Esophagus muscularis mucosa (tissue), 4 donors: Measurements from ENCODE around the gene PHLDA3. TPM values are rescaled to one million over a fixed set of nuclear protein-coding genes. Genes with fewer than 3 reads are reported as not detected.
A peak's percentile ranks its signal among the peaks of the same experiment; 100 is the strongest.

Source experiments
- DNase-seq: peaks from one replicate; pipeline ENCODE4 v3.0.0-alpha.2; 2017; ENCODE audit errors: extremely low spot score
- H3K27ac ChIP-seq, 4 donors: fragments of 200-600 bp; sonication (generic); replicated peaks in 1 of 4; 1 replicate in 3 of 4; 2 replicates in 1 of 4; pipeline ENCODE4 v1.5.1; 2016 to 2019; ENCODE audit warnings: mild to moderate bottlenecking in 1 of 4
- H3K27me3 ChIP-seq, 4 donors: fragments of 200-600 bp; sonication (generic); one replicate each; pipeline versions ENCODE4 v1.5.1 to v1.6.0; 2016 to 2019
- H3K36me3 ChIP-seq, 4 donors: fragments of 200-600 bp; sonication (generic); one replicate each; pipeline ENCODE4 v1.5.1; 2016 to 2019
- H3K4me1 ChIP-seq, 4 donors: fragments of 200-600 bp; sonication (generic); one replicate each; pipeline ENCODE4 v1.5.1; 2016 to 2019
- H3K4me3 ChIP-seq, 4 donors: fragments of 200-600 bp; sonication (generic); 1 replicate in 2 of 4; 2 replicates in 2 of 4; pipeline ENCODE4 v1.5.1; 2016 to 2019; ENCODE audit warnings: mild to moderate bottlenecking in 4 of 4, moderate library complexity in 1 of 4
- H3K9me3 ChIP-seq, 4 donors: fragments of 200-600 bp; sonication (generic); 1 replicate in 3 of 4; 2 replicates in 1 of 4; pipeline ENCODE4 v1.5.1; 2016 to 2019
- EP300 ChIP-seq: sonication (generic); formaldehyde crosslinking; IDR thresholded peaks from one replicate; pipeline ENCODE4 v1.6.1; 2017; ENCODE audit warnings: antibody characterized with exemption
- POLR2A ChIP-seq: fragments of 450-650 bp; IDR thresholded peaks from one replicate; pipeline ENCODE4 v1.6.1; 2017; ENCODE audit warnings: antibody characterized with exemption, moderate library complexity, mild to moderate bottlenecking, low read depth
- POLR2AphosphoS5 ChIP-seq, 2 donors: sonication (generic); formaldehyde crosslinking; IDR thresholded peaks; one replicate each; pipeline ENCODE4 v1.6.1; 2017; ENCODE audit warnings: antibody characterized with exemption in 2 of 2
- WGBS: methylation state at CpG from one replicate; pipeline ENCODE4 v1.1.5; 2018; 5-methylcytosine and 5-hydroxymethylcytosine counted together
- intact Hi-C: fragments of 100-400 bp; cut with DNase I; formaldehyde crosslinking; loops from one replicate; pipeline ENCODE4 v1.15.1; 2023
- total RNA-seq, 4 donors: library from RNA; depleted of rRNA; stranded (reverse); fragments of >200 nt; gene quantifications; one replicate each; pipeline versions ENCODE4 v1.1.0 to v1.2.1, GENCODE V29; 2016
- TF ChIP-seq, protein P1 (sequence below), 3 experiments: fragments of 200-600 bp in 2 of 3; fragments of 450-650 bp in 1 of 3; sonication (generic) in 2 of 3; IDR thresholded peaks; one replicate each; pipeline ENCODE4 v1.5.1; 2017 to 2019; ENCODE audit warnings: antibody characterized with exemption in 3 of 3, mild to moderate bottlenecking in 2 of 3, moderate library complexity in 1 of 3

The PHLDA3 gene
- total RNA-seq, 4 donors from 2014 or later, result 63.5 to 158 (median 106) TPM

DNA sequence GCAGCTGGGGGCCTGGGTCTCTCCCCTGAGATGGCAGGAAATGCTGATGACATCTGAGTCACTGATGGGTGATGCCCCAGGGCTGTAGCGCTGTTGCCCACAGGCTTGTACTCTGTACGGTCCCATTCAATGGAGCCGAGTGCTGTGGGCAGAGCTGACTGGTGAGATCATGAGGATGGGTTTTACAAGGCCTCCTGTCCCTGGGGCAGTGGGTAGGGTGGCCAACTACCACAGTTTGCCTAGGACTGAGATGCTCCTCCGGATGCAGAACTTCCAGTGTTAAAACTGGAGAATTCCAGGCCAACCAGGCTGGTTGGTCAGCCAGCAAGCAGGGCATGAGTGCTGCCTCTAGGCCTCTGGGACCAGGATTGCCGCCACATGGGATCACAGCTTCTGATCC, 9.2 kb downstream of the PHLDA3 start:
- peak overlapping the region in 1 of 4 donors; percentile 95 for H3K27ac ChIP-seq
- no peaks in the 10 kb centered on the region for H3K27me3 ChIP-seq
- 100% methylated on average over 1 of the region's 5 CpGs for WGBS
- TF ChIP-seq, protein P1, sequence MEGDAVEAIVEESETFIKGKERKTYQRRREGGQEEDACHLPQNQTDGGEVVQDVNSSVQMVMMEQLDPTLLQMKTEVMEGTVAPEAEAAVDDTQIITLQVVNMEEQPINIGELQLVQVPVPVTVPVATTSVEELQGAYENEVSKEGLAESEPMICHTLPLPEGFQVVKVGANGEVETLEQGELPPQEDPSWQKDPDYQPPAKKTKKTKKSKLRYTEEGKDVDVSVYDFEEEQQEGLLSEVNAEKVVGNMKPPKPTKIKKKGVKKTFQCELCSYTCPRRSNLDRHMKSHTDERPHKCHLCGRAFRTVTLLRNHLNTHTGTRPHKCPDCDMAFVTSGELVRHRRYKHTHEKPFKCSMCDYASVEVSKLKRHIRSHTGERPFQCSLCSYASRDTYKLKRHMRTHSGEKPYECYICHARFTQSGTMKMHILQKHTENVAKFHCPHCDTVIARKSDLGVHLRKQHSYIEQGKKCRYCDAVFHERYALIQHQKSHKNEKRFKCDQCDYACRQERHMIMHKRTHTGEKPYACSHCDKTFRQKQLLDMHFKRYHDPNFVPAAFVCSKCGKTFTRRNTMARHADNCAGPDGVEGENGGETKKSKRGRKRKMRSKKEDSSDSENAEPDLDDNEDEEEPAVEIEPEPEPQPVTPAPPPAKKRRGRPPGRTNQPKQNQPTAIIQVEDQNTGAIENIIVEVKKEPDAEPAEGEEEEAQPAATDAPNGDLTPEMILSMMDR (IDR thresholded peaks at IDR 0.05), result no peak
- TF ChIP-seq EP300 (no peak), POLR2A (no peak), POLR2AphosphoS5 (IDR thresholded peaks at IDR 0.05) (no peak)
- no peak overlapping the region for H3K4me3 ChIP-seq
- DNase-seq, result no peak
- H3K9me3 ChIP-seq, result no peaks in the 10 kb centered on the region
- H3K4me1 ChIP-seq, result peaks cover 39 to 79% (median 63%) of the 10 kb centered on the region in 4 donors
- intact Hi-C loops, result loop anchor here (10.0 kb wide), 1 partner anchor 255 kb away; no protein-coding TSS in a partner anchor
- peaks cover 6 to 10% (median 8%) of the 10 kb centered on the region in 4 donors for H3K36me3 ChIP-seq

DNA sequence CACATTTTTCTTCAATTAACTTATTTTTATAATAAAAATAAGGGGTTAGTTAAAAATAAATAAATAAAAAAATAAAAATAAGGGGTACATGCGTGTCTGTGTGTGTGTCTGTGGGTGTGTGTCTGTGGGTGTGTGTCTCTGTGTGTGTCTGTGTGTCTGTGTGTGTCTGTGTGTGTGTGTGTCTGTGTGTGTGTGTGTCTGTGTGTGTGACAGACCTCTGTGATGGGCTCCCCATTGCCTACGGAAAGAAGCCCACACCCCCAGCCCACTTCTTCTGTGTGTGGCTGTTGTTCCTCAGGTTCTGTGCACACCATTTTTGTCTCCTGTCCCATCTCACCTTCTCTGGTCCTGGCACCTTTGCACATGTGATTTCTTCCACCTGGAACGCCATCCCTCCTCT, 9.9 kb downstream of the PHLDA3 start:
- 88% methylated on average over 3 of the region's 3 CpGs for WGBS

DNA sequence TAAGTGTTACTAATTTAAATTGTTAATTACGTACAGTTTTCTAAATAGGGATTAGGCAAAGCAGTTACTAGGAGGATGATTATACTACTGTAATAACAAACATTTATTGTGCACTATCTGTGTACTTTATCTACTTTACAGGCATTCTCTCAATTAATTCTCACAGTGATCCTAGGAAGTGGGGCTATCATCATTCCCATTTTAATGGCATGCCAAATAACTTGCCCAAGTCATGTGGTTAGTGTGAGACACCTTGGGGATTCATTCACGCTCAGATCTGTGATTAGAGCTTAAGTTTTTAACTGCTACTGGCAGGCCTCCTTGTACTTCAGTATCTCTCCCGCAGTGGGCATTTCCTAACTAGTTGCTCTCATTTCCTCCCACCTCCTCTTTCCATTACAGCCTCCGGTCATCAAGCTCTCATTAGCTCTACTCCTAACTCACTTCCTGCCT, 11.5 kb downstream of the PHLDA3 start:
- H3K27me3 ChIP-seq, result no peaks in the 10 kb centered on the region
- intact Hi-C loops, result loop anchor here (10.0 kb wide), 1 partner anchor 257 kb away; no protein-coding TSS in a partner anchor
- no peaks in the 10 kb centered on the region for H3K36me3 ChIP-seq
- H3K4me1 ChIP-seq, result peaks cover 36 to 57% (median 48%) of the 10 kb centered on the region in 4 donors
- DNase-seq, result no peak
- 69% methylated on average over 4 of the region's 4 CpGs for WGBS
- no peaks in the 10 kb centered on the region for H3K9me3 ChIP-seq
- peak overlapping the region in 3 of 4 donors; percentile 51 to 70 (median 59) for H3K27ac ChIP-seq
- no peak overlapping the region for H3K4me3 ChIP-seq
- TF ChIP-seq EP300 (no peak), POLR2A (no peak), POLR2AphosphoS5 (IDR thresholded peaks at IDR 0.05) (no peak)
- TF ChIP-seq, protein P1 (IDR thresholded peaks at IDR 0.05), result no peak

More for the DNA sequence above, 9.9 kb downstream of the PHLDA3 start:
- no peak for DNase-seq
- no peaks in the 10 kb centered on the region for H3K27me3 ChIP-seq
- H3K9me3 ChIP-seq, result no peaks in the 10 kb centered on the region
- H3K27ac ChIP-seq, result no peak overlapping the region
- TF ChIP-seq EP300 (no peak), POLR2A (no peak), POLR2AphosphoS5 (IDR thresholded peaks at IDR 0.05) (no peak)
- TF ChIP-seq, protein P1 (IDR thresholded peaks at IDR 0.05), result no peak
- intact Hi-C loops, result loop anchor here (10.0 kb wide), 1 partner anchor 256 kb away; no protein-coding TSS in a partner anchor
- no peak overlapping the region for H3K4me3 ChIP-seq
- H3K4me1 ChIP-seq, result peaks cover 39 to 72% (median 60%) of the 10 kb centered on the region in 4 donors
- peaks cover 0 to 3% (median 1%) of the 10 kb centered on the region in 4 donors for H3K36me3 ChIP-seq

DNA sequence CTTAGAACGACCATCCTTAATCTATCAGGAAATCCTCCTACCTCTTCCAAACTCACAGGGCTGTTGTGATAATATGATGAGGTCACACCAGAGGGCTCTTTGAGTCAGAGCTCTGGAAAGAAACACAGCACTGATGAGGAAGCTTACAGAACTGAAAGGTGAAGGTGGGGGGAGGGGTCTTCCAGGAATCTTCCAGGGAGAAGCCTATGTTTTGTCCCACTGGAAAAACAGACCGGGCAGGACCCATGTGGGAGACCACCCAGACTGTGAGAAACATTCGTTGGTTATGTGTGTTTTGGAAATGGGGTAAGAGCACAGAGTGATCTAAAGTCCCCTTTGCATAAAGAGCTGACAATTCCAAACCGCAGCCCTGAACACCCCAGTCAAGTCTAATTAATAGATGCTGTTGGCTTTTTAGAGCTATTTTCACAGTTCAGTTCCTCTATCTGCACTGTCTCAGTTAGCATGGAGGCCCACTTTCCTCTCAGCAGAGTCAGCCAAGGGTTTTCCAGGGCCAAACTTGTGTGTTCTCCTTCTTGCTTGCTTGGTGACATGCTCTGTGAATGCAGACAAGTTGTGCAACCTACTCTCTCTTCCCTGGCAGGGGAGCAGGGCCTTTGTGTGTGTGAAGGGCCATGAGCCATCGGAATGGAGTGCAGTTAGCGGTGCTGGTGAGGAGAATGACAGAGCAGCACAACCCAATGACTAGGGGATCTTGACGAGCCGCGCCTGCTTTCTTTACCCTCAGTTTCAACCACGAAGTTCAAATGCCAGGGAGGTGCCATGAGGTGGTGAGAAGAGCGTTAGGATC, 12.3 kb downstream of the PHLDA3 start:
- Histone ChIP-seq H3K4me3 (no peak overlapping the region), H3K4me1 (peaks cover 28 to 48% (median 41%) of the 10 kb centered on the region in 4 donors), H3K36me3 (no peaks in the 10 kb centered on the region), H3K9me3 (no peaks in the 10 kb centered on the region), H3K27me3 (no peaks in the 10 kb centered on the region), H3K27ac (peak overlapping the region; percentile 28 to 70 (median 55))
- TF ChIP-seq POLR2A, result no peak
- no peak for TF ChIP-seq EP300
- TF ChIP-seq POLR2AphosphoS5 (IDR thresholded peaks at IDR 0.05), result peak; percentile 67
- TF ChIP-seq, protein P1 (IDR thresholded peaks at IDR 0.05), result no peak
- WGBS, result 67% methylated on average over 11 of the region's 11 CpGs
- intact Hi-C loops, result loop anchor here (10.0 kb wide), 1 partner anchor 258 kb away; no protein-coding TSS in a partner anchor
- no peak for DNase-seq
